GM19351 (cell line): ENCODE results near the gene WIPF1.

Experiments used
- ATAC-seq: cut with Tn5 transposase; IDR thresholded peaks from one replicate; pipeline ENCODE4 v1.9.1; 2021; ENCODE audit warnings: mild to moderate bottlenecking, moderate library complexity; ENCODE audit not compliant: unreplicated experiment

WIPF1 gene

GRCh38 chr2:174597345-174598047, at the start of gene WIPF1:
TSS of gene WIPF1 (minus strand) at chr2:174597804. CDS start at chr2:174585573, 12,231 bp downstream.
- peak; percentile 47 for ATAC-seq

GRCh38 chr2:174645296-174645695, 47.7 kb upstream of the WIPF1 start:
- no peak for ATAC-seq

DNA sequence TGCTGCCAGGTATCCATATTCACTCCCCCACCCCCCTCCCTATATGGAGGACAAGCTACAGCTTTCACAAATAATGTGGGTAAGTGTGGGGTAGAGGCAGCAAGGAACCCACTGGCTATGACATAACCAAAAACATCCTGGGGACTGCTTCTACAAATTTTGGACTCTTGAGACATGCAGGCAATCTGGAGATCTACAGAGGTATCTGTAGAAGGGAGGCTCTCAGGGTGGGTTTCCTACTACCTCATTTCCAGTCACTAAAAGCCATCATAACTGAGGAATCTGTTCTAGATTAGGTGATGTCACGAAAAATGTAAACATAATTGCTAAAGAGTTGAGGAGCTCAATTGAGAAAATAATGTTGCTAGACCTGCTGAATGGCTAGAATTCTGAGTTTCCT, 46.8 kb upstream of the WIPF1 start:
- no peak for ATAC-seq

- no peak for ATAC-seq
These were observed 45.8 kb upstream of the WIPF1 start for GRCh38 chr2:174643356-174643755.

- ATAC-seq: no peak
These were observed 43.6 kb upstream of the WIPF1 start for GRCh38 chr2:174641168-174641567.

DNA sequence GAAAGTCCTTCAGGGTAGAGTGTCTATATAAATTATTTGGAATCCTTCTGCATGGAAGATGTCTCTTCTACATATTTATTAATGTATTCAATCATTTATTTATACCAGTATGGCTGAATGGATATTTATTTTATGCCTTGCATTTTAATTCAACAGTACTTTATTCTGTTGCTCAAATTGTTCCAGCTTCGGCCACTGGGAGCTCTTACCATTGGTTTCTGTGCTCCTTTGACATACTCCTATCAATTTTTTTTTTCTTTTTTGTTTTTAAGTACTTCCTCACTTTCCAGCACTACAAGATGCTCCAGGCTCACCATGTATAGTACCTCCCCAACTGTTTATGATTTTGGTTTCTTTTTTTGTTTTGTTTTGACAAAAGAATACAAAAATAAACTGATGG, 39.4 kb upstream of the WIPF1 start:
- ATAC-seq: no peak

GRCh38 chr2:174635776-174636404, 38.3 kb upstream of the WIPF1 start:
- no peak for ATAC-seq

- ATAC-seq: no peak
These were observed 37.5 kb upstream of the WIPF1 start for GRCh38 chr2:174635015-174635593.

DNA sequence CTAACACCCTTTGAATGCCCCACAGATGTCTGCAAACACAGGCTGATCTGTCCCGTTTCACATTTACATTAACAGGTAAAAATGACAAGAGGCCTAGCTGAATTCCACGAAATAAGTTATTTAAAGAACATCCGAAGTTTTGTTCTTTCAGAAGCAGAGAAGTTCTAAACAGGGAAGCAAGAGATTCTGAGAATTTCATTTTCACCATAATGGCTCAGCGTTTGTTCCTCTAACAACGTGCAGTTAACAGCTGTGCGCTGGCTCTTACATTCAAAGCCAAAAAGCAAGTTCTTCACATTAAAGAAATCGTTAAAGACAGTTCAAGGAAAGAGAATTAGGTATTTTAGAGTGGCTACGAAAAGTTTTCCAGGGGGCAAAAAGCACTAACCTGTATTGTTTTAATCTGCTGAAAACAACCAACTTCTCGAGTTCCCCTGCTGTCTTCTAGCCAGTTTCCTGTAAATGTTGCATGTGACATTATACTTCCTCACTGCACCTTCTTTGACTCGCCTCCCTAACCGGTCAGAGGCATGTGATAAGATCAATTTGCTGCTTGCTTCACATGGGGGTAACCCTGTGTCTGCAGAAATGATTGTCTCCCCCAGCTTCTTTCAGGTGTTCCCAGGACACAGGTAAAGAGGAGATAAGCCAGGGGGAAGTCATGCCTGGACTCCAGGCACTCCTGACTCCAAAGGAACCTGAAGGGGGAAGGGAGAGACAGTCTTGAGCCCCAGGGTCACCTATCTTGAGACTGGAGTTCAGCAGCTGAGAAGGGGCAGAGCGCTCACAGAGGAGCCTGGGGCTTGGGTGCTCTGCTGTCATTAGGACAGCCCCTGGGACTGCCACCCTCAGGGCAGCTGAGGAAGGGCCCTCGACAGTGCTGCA, 36.8 kb upstream of the WIPF1 start:
- ATAC-seq: peak; percentile 65

DNA sequence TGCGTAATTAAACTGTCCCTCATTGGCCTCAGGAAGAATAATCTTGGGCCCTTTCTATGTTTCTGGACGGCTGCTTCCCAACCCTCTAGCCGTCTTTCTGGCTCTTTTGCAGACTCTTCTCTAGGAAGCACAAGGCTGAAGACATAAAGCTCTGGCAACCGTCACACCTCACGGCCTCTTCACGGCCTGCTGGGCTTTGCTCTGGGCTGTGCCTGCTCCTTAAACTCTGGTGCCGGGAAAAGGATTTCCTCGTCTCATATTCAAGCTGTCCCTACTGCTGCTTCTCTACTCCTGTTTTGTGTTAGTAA, 36.0 kb upstream of the WIPF1 start:
- no peak for ATAC-seq

GRCh38 chr2:174632841-174633622, 35.4 kb upstream of the WIPF1 start:
- peak; percentile 36 for ATAC-seq

GRCh38 chr2:174631009-174631981, 33.7 kb upstream of the WIPF1 start:
- ATAC-seq: no peak

GRCh38 chr2:174630107-174630506, 32.5 kb upstream of the WIPF1 start:
- no peak for ATAC-seq

DNA sequence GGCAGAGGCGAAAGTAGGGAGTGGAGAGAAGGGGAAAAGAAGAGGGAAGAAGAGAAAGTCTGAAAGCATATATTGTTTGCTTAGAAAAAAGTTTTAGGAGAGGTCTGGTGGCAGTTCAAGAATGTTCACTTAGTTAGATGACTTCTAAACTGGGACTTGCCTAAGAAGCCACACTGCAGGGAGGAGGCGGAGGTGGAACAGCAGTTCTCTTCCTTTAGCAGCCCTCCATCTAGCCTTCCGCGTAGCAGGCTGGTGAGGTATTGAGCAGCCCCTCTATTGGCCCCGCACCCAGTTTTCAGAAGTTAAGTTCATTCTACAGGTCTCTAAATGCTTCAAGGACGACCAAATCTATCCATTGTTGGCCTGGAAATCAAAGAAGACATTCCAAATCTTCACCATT, 31.9 kb upstream of the WIPF1 start:
- no peak for ATAC-seq

DNA sequence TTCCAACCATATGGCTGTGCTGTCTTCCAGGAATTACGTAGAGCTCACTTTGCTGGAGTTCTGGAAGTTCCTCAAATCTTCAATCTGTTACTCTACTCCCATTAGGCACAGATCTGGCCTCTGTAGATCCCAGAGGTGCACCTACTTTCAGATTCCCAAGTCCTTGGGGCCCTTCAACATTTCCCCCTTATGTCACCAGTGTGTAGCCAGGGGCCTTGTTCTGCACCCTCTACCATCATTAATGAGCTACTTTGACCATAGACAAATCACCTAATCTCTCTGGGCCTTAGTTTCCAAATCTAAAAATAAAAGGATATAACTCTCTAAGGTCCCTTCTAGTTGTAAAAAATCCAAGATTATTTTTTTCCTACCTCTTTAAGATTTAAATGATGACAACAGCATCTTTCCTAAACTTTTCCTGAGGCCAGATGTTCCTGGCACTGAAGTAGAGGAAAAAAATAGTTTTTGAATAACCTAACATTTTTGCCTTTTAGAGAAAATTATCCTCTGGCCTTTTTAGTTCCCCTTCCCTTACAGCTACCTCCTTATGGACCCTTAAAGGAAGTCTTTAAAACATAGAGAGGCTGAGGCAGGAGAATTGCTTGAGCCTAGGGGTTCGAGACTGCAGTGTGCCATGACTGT, 31.0 kb upstream of the WIPF1 start:
- ATAC-seq: no peak

- no peak for ATAC-seq
These were observed 29.6 kb upstream of the WIPF1 start for GRCh38 chr2:174627216-174627615.

- ATAC-seq: no peak
These were observed 27.4 kb upstream of the WIPF1 start for GRCh38 chr2:174624895-174625430.

GRCh38 chr2:174623690-174624089, 26.1 kb upstream of the WIPF1 start:
- no peak for ATAC-seq

GRCh38 chr2:174623106-174623637, 25.6 kb upstream of the WIPF1 start:
- no peak for ATAC-seq
